Aorta (tissue), 5 donors: ENCODE data around the gene ZNF514. TPM values are rescaled to one million over a fixed set of nuclear protein-coding genes. Genes with fewer than 3 reads are reported as not detected.
A peak's percentile ranks its signal among the peaks of the same experiment; 100 is the strongest.

Experiments
- ATAC-seq: fragments of 200-7000 bp; cut with Tn5 transposase; one replicate; pipeline ENCODE4 v1.9.1; 2022; ENCODE audit warnings: moderate library complexity; ENCODE audit not compliant: low FRiP score
- DNase-seq, 2 donors: peaks; one replicate each; pipeline ENCODE4 v3.0.0-alpha.2; 2020
- H3K27ac ChIP-seq, 2 donors: one replicate each; pipeline ENCODE4 v1.5.1; 2013; ENCODE audit warnings: low read length in 2 of 2, mild to moderate bottlenecking in 2 of 2, moderate library complexity in 2 of 2, control low read depth in 1 of 2, inconsistent platforms in 1 of 2, low read depth in 1 of 2
- H3K27me3 ChIP-seq, 2 donors: one replicate each; pipeline ENCODE4 v1.6.1; 2013; ENCODE audit warnings: control low read depth in 1 of 2, low read length in 1 of 2, mild to moderate bottlenecking in 1 of 2, moderate library complexity in 1 of 2; ENCODE audit not compliant: insufficient read depth in 2 of 2, control insufficient read depth in 1 of 2
- H3K36me3 ChIP-seq, 2 donors: one replicate each; pipeline ENCODE4 v1.6.1; 2013; ENCODE audit warnings: control low read depth in 1 of 2, low read length in 1 of 2, mild to moderate bottlenecking in 1 of 2; ENCODE audit not compliant: insufficient read depth in 2 of 2, control insufficient read depth in 1 of 2
- H3K4me1 ChIP-seq, 2 donors: one replicate each; pipeline ENCODE4 v1.6.1; 2013; ENCODE audit warnings: low read length in 2 of 2, control low read depth in 1 of 2, mild to moderate bottlenecking in 1 of 2, moderate library complexity in 1 of 2; ENCODE audit not compliant: insufficient read depth in 2 of 2, control insufficient read depth in 1 of 2
- H3K4me3 ChIP-seq, 2 donors: one replicate each; pipeline ENCODE4 v1.5.1; 2013; ENCODE audit warnings: low read length in 2 of 2, control low read depth in 1 of 2, mild to moderate bottlenecking in 1 of 2
- H3K9me3 ChIP-seq: one replicate; pipeline ENCODE4 v1.6.1; 2013; ENCODE audit warnings: mild to moderate bottlenecking, low read length; ENCODE audit not compliant: control insufficient read depth
- WGBS, 2 donors: extraction: QIAGEN DNeasy Blood & Tissue Kit; methylation state at CpG; one replicate each; pipeline ENCODE4 v1.1.7; 2013; 5-methylcytosine and 5-hydroxymethylcytosine counted together
- intact Hi-C, 2 donors: fragments of 100-400 bp; cut with DNase I; formaldehyde crosslinking; loops; one replicate each; pipeline versions ENCODE4 v1.14.2 to v1.15.0; 2022
- polyA plus RNA-seq, 2 donors: library from polyadenylated mRNA; stranded (reverse); fragments of 200-250 nt; gene quantifications; one replicate each; pipeline ENCODE4 v1.2.3, GENCODE V29; 2013
- total RNA-seq, 2 donors: library from RNA; stranded (reverse); fragmentation: NEBNext Ultra II Directional; extraction: Animal tissue kit (Norgen Biotek cat#: 25700); gene quantifications; one replicate each; pipeline ENCODE4 v1.2.1, GENCODE V29; 2021
- donor health status: healthy with polysubstance abuse.
- donor health status: Bipolar disorder and iron deficiency.
- donor health status: DM: no; HTN: no; CAD: no.
- donor health status: DM: no; HTN: no; CAD: no.
- donor health status: DM: yes; HTN: yes; CAD: no.

ZNF514 gene
- total and polyA plus RNA-seq, 4 donors: 7.6 to 30.7 (median 15.4) TPM

DNA sequence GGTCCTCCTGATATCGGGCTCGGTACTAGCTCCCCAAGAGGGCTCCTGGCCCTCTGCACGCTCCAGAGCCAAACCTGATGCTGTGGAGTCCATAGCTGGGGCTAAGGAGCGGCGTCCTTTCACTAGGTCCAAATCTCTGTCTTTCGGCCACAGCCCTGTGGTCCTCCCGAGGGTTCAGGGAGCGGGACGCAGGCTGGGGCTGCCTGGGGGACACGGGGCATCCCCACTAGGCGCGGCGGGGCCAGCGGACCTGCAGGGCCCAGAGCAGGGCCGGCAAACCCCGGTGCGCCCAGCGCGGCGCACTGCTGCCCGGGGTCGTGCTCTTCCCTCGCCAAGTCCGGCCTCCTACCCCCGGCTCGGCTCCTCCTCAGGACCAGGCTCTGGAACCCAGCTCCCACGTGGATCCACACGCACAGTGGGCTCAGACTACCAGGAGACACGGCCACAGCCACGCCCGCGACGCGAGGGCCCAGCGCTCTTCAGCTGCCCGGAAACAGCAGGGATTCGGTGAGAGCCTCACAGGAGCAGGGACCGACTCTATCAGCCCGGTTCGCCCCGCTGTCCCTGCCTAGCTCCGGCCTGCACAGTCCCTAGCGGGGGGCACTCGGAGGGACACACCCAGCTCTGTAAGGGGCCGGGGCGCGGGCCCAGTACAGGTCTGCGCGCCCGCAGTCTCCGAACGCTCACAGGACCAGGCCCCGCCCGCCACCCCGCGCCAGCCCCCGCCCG lies 593 bp downstream of the ZNF514 start:
- WGBS, 2 donors: 0 to 1% methylated on average over 39 to 58 of the region's 58 CpGs
- H3K36me3 ChIP-seq: peaks cover 0 to 8% of the 10 kb centered on the region in 2 donors
- peak; percentile 69 for ATAC-seq
- H3K27ac ChIP-seq: peak overlapping the region in 1 of 2 donors; percentile 30
- peak overlapping the region; percentile 4 to 58 for H3K4me3 ChIP-seq
- peaks cover 0 to 7% of the 10 kb centered on the region in 2 donors for H3K4me1 ChIP-seq
- intact Hi-C loops: loop anchor here in 1 of 2 donors (5.0 kb wide), 1 partner anchor 37 kb away; the partner anchor contains the start of gene MRPS5
- H3K27me3 ChIP-seq: no peaks in the 10 kb centered on the region
- H3K9me3 ChIP-seq: peaks cover 6% of the 10 kb centered on the region
- DNase-seq: peak; percentile 67 to 83

DNA sequence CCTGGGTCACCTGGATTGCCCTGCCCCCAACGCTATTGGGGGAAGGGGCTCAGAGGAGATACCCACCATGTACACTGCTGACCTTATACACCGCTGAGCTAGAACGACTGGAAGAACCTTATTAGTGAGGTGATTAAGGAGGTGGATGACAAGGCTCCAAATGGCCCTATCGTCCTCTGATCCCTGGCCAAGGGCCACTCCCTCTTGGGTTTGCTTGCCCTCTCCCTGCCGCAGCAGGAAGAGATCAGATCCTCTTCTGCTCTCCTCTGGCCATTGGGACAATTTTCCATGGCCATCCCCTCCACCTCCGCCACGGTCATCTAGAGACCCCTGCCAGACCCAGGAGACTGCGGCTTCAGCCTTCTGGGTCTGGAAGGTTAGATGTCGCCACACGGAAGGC lies 1.2 kb downstream of the ZNF514 start:
- intact Hi-C loops: loop anchor here in 1 of 2 donors (5.0 kb wide), 1 partner anchor 36 kb away; the partner anchor contains the start of gene MRPS5
- Histone ChIP-seq H3K27me3 (no peaks in the 10 kb centered on the region), H3K9me3 (peaks cover 7% of the 10 kb centered on the region), H3K4me1 (peaks cover 0 to 7% of the 10 kb centered on the region in 2 donors), H3K4me3 (peak overlapping the region; percentile 4 to 58), H3K27ac (no peak overlapping the region), H3K36me3 (peaks cover 0 to 8% of the 10 kb centered on the region in 2 donors)
- 44 to 60% methylated on average over 10 of the region's 10 CpGs for WGBS, 2 donors
- no peak for DNase-seq
- ATAC-seq: no peak

DNA sequence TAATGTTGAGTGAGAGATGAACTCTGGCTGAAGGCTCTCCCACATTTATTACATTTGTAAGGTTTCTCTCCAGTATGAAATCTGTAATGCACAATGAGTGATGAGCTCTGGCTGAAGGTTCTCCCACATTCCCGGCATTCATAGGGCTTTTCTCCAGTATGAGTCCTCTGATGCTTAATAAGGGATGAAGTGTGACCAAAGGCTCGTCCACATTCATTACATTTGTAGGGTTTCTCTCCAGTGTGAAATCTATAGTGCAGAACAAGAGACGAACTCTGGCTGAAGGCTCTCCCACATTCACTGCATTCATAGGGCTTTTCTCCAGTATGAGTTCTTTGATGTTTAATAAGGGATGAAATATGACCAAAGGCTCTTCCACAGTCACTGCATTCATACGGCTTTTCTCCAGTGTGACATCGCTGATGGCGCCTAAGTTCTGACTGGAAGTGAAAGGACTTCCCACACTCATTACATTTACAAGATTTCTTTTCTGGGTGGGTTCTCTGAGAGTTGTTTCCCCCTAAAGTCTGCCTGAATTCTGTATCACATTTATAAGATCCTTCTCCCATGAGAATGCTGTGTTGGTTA lies 10.2 kb downstream of the ZNF514 start:
- intact Hi-C loops: no loop called here
- WGBS, 2 donors: 97 to 98% methylated on average over 6 of the region's 6 CpGs
- peaks cover 46% of the 10 kb centered on the region for H3K9me3 ChIP-seq
- H3K27ac ChIP-seq: no peak overlapping the region
- H3K27me3 ChIP-seq: no peaks in the 10 kb centered on the region
- no peak overlapping the region for H3K4me3 ChIP-seq
- ATAC-seq (no peak), DNase-seq (no peak)
- peaks cover 31 to 42% of the 10 kb centered on the region in 2 donors for H3K36me3 ChIP-seq
- H3K4me1 ChIP-seq: no peaks in the 10 kb centered on the region

DNA sequence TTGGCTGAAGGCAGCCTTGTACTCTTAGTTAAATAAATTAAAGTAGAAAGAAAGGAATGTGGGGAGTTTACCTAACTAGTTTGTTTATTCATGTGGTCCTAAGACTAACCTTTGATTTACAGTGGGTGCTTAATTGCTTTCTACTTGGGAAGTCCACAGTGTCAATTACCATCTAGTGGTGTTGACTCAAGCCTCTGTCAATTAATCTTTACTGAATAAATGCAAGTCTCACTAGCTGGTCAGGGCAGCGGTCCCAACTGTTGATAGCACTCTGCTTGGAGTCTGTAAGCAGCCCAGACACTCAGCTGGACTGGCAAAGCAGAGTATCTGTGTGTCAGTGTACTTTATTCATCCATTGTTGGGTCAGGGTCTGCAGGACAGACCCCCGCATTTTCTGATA lies 15.8 kb downstream of the ZNF514 start:
- Histone ChIP-seq H3K27me3 (no peaks in the 10 kb centered on the region), H3K4me3 (no peak overlapping the region), H3K4me1 (no peaks in the 10 kb centered on the region), H3K27ac (no peak overlapping the region), H3K9me3 (peaks cover 27% of the 10 kb centered on the region), H3K36me3 (peaks cover 7 to 9% of the 10 kb centered on the region in 2 donors)
- ATAC-seq (no peak), DNase-seq (no peak)
- WGBS, 2 donors: 95 to 98% methylated on average over 2 of the region's 2 CpGs
- intact Hi-C loops: no loop called here

DNA sequence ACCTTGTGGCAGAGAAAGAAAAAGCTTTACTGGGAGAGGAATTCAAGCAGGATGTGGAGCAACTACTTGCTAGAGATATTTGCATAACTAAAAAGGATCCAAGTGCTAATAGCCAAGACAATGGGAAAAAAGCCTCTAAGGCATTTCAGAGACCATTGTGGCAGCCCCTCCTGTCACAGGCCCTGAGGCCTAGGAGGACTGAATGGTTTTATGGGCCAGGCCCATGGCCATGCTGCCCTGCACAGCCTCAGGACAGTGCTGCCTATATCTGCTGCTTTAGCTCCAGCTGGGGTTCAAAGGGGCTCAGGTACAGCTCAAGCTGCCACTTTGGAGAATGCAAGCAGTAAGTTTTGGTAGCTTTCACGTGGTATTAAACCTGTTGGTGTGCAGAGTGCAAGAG lies 20.9 kb downstream of the ZNF514 start:
- peaks cover 0 to 4% of the 10 kb centered on the region in 2 donors for H3K36me3 ChIP-seq
- DNase-seq (no peak), ATAC-seq (no peak)
- H3K4me3 ChIP-seq: no peak overlapping the region
- no peaks in the 10 kb centered on the region for H3K4me1 ChIP-seq
- WGBS, 2 donors: 80 to 81% methylated on average over 1 of the region's 1 CpG
- peaks cover 10% of the 10 kb centered on the region for H3K9me3 ChIP-seq
- H3K27ac ChIP-seq: no peak overlapping the region
- intact Hi-C loops: no loop called here
- no peaks in the 10 kb centered on the region for H3K27me3 ChIP-seq

DNA sequence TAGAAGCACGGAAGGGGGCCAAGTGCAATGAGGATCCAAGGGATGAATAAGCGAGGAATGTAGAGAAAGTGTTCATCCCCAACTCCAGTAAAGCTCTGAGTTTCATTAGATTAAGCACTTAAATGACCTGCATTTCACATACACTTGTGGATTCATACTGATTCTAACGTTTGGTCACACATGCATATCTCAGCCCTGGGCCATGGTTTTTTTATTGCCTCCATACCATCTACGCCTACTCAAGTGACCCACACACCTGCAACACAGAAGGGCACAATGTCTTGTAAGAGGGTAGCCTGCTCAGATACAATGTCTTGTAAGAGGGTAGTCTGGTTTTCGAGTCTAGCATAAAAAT lies 37.5 kb downstream of the ZNF514 start:
- no peaks in the 10 kb centered on the region for H3K9me3 ChIP-seq
- intact Hi-C loops: loop anchor here (5.0 kb wide), 3 partner anchors 35 to 85 kb away; partner anchors contain the start of genes ZNF2 (in 1 of the 2), ZNF514 (in 1 of the 2) and ZNF892 (in 1 of the 2)
- H3K27ac ChIP-seq: no peak overlapping the region
- ATAC-seq: no peak
- H3K4me3 ChIP-seq: peak overlapping the region; percentile 56 to 93
- peaks cover 0 to 6% of the 10 kb centered on the region in 2 donors for H3K4me1 ChIP-seq
- peaks cover 0 to 1% of the 10 kb centered on the region in 2 donors for H3K36me3 ChIP-seq
- DNase-seq: no peak
- H3K27me3 ChIP-seq: no peaks in the 10 kb centered on the region
- WGBS, 2 donors: 22 to 28% methylated on average over 5 of the region's 5 CpGs

DNA sequence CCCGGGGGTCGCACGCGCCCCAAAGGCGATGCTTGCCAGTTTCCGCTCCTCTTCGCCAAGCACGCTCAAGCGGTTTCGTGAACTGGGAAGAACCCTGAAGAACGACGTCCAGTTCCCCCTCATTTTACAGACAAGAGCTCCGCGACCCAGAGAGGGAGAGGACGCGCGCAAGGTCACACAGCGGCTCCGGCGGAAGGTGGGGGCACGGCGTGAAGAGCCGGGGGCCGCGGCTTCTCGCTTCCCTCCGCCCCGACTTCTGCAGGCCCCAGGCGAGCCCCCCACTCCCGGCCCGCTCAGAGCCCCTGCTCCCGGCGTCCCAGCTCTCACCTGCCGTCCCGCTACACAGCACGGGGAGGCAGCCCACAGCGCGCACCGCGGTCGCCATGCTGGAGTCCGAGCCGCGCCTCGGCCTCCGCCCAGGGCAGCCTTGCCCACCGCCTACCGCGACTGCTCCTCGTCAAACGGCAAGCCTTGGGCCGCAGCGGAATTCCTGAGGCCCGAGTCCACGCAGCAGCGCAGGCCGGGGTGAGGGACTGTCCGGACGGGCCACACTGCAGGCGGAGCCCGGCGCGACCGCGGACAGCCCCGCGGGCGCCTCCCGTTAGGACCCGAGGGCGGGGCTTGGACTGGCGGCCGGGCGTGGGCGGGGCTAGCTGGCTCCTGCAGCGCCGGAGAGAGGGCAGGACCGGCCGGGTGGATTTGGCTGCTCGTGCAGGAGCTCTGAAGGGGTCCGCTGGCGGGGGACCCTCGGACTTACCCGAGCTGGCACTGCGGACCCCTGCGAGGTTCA lies 38.0 kb downstream of the ZNF514 start, which contains the start of gene MRPS5:
TSS of gene MRPS5 (minus strand) at position 402 of the 790 bp plus-strand sequence. CDS start at position 385, 17 bp downstream.
- peak; percentile 91 to 96 for DNase-seq
- Histone ChIP-seq H3K4me1 (peaks cover 0 to 6% of the 10 kb centered on the region in 2 donors), H3K27ac (peak within 1 kb of the TSS; percentile 31 to 83), H3K9me3 (no peaks in the 10 kb centered on the region), H3K27me3 (no peaks in the 10 kb centered on the region), H3K36me3 (peaks cover 0 to 1% of the 10 kb centered on the region in 2 donors), H3K4me3 (peak within 1 kb of the TSS; percentile 56 to 93)
- ATAC-seq: peak; percentile 97
- 0% methylated on average over 82 to 86 of the region's 86 CpGs for WGBS, 2 donors
- intact Hi-C loops: loop anchor here (5.0 kb wide), 3 partner anchors 36 to 86 kb away; partner anchors contain the start of genes ZNF2 (in 1 of the 2), ZNF514 (in 1 of the 2) and ZNF892 (in 1 of the 2)

DNA sequence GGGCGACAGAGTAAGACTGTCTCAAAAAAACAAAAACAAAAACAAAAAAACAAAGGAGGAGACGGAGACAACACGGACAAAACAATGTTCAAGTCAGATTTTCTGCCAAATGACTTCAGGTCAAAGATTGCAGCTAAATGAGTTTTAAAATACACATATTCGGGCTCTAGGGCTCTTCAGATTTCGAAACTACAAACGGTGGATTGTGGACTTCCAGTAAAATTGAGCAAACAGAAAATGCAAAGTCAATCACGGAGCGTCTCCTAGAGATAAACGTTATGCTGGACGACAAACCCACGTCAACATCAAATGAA lies 38.6 kb downstream of the ZNF514 start:
- ATAC-seq: no peak

More for the DNA sequence above, 38.6 kb downstream of the ZNF514 start:
- no peaks in the 10 kb centered on the region for H3K27me3 ChIP-seq
- DNase-seq: no peak
- peaks cover 0 to 6% of the 10 kb centered on the region in 2 donors for H3K4me1 ChIP-seq
- H3K4me3 ChIP-seq: peak overlapping the region; percentile 56 to 93
- intact Hi-C loops: loop anchor here (5.0 kb wide), 3 partner anchors 36 to 86 kb away; partner anchors contain the start of genes ZNF2 (in 1 of the 2), ZNF514 (in 1 of the 2) and ZNF892 (in 1 of the 2)
- peaks cover 0 to 1% of the 10 kb centered on the region in 2 donors for H3K36me3 ChIP-seq
- no peak overlapping the region for H3K27ac ChIP-seq
- H3K9me3 ChIP-seq: no peaks in the 10 kb centered on the region
- 1 to 3% methylated on average over 11 of the region's 11 CpGs for WGBS, 2 donors
